GM12891 (cell line): ENCODE measurements around the gene EI24. TPM values are rescaled to one million over a fixed set of nuclear protein-coding genes. Genes with fewer than 3 reads are reported as not detected.
A peak's percentile ranks its signal among the peaks of the same experiment; 100 is the strongest.
"Not testable (repeated sequence)": the region's sequence is repeated elsewhere in the genome, so short reads cannot be mapped to it uniquely, and the experiment has no call there.

Source experiments
- DNase-seq: peaks from one replicate; pipeline ENCODE4 v3.0.0; 2011; ENCODE audit warnings: low spot score; ENCODE audit not compliant: insufficient read length
- FAIRE-seq: peaks from 2 replicates; lab custom pipeline; 2011; peaks lifted over from hg19 to GRCh38; lab: Jason Lieb, UNC
- PAX5 ChIP-seq: IDR thresholded peaks from 2 replicates; pipeline ENCODE4 v1.6.1; 2011; ENCODE audit warnings: low read length, moderate library complexity, mild to moderate bottlenecking; ENCODE audit not compliant: insufficient read depth, severe bottlenecking
- POLR2A ChIP-seq: IDR thresholded peaks from 2 replicates; pipeline ENCODE4 v1.6.1; 2011; ENCODE audit warnings: low read depth, low read length, control low read depth
- POLR2AphosphoS5 ChIP-seq: IDR thresholded peaks from 2 replicates; pipeline ENCODE4 v1.6.1; 2011; ENCODE audit warnings: low read depth, low read length, control low read depth
- POU2F2 ChIP-seq: IDR thresholded peaks from 2 replicates; pipeline ENCODE4 v1.6.1; 2011; ENCODE audit warnings: low read depth, mild to moderate bottlenecking, control low read depth, low read length, moderate library complexity
- SPI1 ChIP-seq: IDR thresholded peaks from 2 replicates; pipeline ENCODE4 v1.6.1; 2011; ENCODE audit warnings: low read depth, low read length, control low read depth
- TAF1 ChIP-seq: IDR thresholded peaks from 2 replicates; pipeline ENCODE4 v1.6.1; 2011; ENCODE audit warnings: low read depth, low read length, control low read depth
- polyA plus RNA-seq: library from polyadenylated mRNA; unstranded; fragments of >200 nt; gene quantifications from one replicate; pipeline ENCODE4 v1.2.1, GENCODE V29; 2012; ENCODE audit warnings: low read depth, missing spikeins, inconsistent platforms; ENCODE audit not compliant: missing spikeins

The EI24 gene
- polyA plus RNA-seq = 35.7 TPM

DNA sequence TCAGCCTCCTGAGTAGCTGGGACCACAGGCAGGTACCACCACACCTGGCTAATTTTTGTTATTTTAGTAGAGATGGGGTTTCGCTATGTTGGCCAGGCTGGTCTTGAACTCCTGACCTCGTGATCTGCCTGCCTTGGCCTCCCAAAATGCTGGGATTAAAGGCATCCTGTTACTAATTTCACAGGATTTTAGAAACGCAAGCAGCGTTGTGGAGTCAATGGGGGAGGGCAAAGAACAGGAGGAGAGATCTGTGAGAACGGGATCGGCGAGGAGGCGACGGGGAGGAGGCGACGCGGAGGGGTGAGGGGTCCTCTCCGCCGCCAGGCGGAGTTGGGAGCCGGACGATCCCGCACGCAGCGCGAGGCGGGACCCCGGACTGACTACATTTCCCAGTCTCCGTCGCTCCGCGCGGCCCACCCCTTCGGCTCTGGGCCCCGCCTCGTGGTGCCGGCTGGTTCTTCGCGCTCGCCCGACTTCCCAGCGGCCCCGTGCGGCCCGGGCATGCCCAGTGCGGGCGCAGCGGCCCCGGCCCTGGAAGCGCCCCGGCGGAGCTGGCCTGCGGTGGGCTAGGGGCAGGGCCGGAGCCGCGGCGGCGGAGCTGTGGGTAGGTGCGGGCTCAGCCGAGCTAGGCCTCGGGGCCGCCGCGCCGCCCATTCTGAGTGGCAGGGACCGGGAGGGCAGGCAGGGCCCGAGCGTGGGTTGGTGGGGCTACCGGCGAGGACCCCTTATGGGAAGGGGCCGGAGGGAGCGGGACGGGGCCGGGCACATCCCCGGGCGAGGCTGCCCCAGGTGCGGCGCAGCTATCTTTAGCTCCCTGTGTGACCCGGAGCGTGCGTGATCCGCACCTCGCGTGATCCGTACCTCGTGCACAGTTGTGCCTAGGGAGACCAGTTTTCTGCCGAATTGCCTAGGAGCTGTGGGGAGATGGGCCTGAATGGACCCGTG, at the start of gene EI24:
TSS of gene EI24 (plus strand) at position 508 of the 945 bp plus-strand sequence. CDS start 3,051 bp downstream, outside the sequence.
- TF ChIP-seq POLR2A = peak; percentile 43; the same call in 1 of the 2 replicates
- 0 out of 2 replicates have a peak, but pooled peaks have one; percentile 32 for TF ChIP-seq TAF1
- peak; percentile 8 for TF ChIP-seq PAX5
- TF ChIP-seq POLR2AphosphoS5 = no peak
- TF ChIP-seq POU2F2 = no peak
- DNase-seq (peak; percentile 80), FAIRE-seq (peak; percentile 96)

DNA sequence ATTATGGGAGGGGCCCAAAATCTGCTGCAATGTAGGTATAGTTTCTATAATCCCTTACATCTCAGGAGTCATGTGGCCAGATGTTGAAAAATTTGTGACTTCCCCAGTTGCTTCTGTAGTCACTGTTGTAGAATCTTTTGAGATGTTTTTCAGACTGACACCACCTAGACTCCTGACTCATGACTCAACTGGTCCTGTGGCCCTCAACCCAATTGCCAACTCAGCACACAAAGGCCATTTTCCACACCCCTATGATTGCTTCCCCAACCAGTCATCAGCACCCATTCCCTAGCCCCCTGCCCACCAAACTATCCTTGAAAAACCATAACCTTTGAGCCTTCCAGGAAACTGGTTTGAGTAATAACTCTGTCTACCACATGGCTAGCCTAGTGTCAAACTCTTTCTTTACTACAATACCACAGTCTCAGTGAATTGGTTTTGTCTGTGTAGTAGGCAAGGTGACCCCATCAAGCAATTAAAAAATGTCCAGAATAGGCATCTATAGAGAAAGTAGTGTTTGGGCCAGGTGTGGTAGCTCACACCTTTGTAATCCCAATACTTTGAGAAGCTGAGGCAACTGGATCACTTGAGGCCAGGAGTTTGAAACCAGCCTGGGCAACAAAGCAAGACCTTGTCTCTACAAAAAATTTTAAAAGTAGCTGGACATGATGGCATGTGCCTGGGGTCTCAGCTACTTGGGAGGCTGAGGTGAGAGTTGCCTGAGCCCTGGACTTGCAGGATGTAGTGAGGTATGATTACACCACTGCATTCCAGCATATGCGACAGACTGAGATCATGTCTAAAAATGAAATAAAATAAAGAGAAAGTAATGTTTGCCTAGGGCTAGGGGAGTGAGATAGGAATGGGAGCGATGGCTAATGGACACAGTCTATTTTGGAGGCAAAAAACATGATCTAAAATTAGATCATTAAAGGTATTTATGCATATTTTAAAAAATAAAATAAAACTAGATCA, 49.1 kb upstream of the EI24 start:
- TF ChIP-seq POU2F2 (no peak), PAX5 (no peak), TAF1 (no peak), POLR2A (no peak), POLR2AphosphoS5 (no peak), SPI1 (no peak)
- FAIRE-seq (no peak), DNase-seq (no peak)

DNA sequence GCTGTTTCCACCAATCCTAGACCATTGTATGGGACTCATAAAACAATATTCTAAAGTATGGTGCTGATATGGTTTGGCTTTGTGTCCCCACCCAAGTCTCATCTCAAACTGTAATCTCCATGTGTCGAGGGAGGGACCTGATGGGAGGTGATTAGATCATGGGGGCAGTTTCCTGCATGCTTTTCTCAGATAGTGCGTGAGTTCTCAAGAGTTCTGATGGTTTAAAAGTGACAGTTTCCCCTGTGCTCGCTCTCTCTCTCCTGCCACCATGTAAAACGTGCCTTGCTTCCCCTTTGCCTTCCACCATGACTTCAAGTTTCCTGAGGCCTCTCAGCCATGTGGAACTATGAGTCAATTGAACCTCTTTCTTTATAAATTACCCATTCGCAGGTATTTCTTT, 44.0 kb upstream of the EI24 start:
- no peak for TF ChIP-seq POLR2AphosphoS5
- no peak for TF ChIP-seq SPI1
- TF ChIP-seq PAX5 = no peak
- no peak for TF ChIP-seq POU2F2
- no peak for TF ChIP-seq TAF1
- TF ChIP-seq POLR2A = no peak
- DNase-seq (no peak), FAIRE-seq (no peak)

DNA sequence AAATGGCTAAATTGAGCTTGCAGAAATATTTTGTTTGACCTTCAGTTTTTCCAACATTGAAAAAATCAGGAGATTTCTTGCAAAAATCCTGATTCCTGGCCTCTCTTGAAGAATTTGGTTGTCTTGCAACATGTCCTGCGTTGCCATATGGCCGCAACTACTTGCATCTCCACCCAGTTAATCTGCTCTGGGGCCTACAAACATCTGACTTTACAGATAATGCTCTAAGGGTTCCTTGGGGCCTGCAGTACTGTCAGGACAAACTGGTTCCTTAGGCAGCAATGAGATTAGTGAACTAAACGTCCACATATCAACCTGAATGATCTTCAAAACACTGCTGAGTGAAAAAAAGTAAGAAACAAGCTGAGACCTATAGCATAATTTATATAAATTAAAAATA, 36.6 kb upstream of the EI24 start:
- FAIRE-seq = no peak
- TF ChIP-seq SPI1 = no peak

DNA sequence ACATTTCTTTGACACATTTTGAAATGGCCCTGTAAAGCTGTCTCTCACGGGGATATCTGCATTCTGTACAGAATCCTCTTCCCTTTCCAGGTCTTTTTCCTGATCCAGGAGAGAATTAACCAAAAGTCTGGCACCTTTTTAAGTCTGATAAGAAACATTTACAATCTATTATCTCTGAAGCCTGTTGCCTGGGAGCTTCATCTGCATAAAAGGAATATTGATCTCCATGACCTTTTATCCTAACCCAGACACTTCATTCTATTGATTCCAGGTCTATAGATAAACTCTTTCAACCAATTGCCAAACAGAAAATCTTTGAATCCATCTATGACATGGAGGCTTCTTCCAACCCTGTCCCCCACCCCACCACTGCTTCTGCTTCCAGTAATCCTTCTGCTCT, 33.7 kb upstream of the EI24 start:
- no peak for DNase-seq
- TF ChIP-seq POLR2AphosphoS5 (no peak), POLR2A (no peak), POU2F2 (no peak), SPI1 (no peak), TAF1 (no peak), PAX5 (no peak)
- FAIRE-seq = no peak

More for the DNA sequence above, 36.6 kb upstream of the EI24 start:
- DNase-seq = no peak

DNA sequence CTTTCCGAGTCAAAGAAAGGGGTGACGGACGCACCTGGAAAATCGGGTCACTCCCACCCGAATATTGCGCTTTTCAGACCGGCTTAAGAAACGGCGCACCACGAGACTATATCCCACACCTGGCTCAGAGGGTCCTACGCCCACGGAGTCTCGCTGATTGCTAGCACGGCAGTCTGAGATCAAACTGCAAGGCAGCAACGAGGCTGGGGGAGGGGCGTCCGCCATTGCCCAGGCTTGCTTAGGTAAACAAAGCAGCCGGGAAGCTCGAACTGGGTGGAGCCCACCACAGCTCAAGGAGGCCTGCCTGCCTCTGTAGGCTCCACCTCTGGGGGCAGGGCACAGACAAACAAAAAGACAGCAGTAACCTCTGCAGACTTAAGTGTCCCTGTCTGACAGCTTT, 32.4 kb upstream of the EI24 start:
- FAIRE-seq = not testable (repeated sequence)

DNA sequence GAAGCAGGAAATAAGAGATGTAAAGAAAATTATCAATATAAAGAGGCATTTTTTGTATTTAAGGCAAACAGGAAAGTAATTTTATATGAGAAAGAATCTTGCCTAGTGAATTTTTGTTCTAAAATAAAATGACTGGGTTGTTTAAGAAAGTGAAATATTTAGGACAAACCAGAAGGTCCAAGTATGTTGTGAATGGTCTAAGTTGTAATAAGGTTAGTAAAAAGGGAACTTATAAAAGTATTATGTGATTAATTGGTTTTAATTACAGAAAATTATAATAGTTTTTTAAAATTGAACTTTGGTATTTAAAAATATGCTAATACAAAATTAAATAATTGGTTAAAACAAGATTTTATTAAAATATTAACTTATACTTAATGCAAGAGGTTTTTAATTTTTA, 26.6 kb upstream of the EI24 start:
- FAIRE-seq (no peak), DNase-seq (no peak)
- no peak for TF ChIP-seq SPI1

More for the DNA sequence above, 32.4 kb upstream of the EI24 start:
- not testable (repeated sequence) for DNase-seq

DNA sequence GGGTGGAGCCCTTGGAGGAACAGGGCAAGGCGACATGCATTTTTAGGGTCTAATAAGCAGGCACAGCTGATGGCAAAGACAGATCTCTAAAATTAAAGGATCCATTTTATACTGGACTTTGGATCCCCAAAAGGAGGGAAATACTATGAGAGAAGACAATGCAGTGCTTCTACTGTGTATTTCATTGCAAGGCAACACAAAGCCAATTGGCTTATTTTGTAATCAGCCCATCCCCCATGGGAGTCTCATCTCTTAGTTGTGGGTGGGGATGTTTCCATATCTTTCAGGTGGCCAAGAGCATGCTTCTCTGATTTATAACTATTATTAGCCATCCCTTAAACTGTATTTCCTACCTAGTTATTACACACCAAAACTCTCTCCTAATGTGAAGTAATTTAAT, 18.5 kb upstream of the EI24 start:
- FAIRE-seq = peak; percentile 54
- DNase-seq = no peak
- TF ChIP-seq SPI1 (no peak), POLR2A (no peak), PAX5 (no peak), POLR2AphosphoS5 (no peak), POU2F2 (no peak), TAF1 (no peak)

DNA sequence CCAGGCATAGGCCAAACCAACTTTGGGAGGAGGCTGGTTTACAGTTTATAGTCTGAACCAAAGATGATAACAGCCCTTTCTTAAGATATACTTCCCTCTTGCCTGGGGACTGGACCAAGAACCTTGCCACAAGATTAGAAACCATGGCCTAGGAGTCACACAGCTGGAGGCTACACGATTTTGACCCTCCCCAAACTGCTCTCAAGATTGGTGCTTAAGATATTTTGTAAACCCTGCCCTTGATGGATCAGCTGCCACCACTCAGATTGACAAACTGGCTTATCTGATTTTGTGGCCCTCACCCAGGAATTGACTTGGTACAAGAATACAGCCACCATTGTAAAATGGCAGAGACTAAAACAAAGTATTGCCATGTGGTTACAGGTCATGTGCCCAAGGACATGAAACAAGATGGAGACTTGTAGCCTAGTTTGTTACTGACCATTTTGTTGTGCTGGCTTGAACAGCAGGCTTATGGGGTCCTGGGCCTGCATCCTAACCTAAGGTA, 17.4 kb upstream of the EI24 start:
- FAIRE-seq = no peak
- TF ChIP-seq SPI1 (no peak), PAX5 (no peak), TAF1 (no peak), POLR2A (no peak), POLR2AphosphoS5 (no peak), POU2F2 (no peak)

DNA sequence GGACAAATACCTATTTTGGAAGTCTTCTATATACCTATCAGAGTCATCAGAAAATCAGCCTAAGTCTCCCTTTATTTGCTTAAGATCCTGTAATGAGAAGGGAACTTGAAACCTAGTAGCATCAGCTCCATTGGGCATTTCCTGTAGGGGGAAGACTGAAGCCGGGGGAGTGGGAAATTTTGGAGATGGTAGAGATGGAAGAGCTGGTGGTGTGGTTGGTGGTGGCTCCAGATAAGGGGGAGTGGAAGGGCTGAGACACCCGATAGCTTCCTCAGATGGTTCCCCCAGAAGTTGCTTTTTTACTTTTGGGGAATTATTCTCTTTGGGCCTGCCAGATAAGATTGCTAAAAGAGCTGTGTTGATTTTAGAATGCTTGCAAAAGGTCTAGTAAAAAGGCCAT, 16.4 kb upstream of the EI24 start:
- DNase-seq (no peak), FAIRE-seq (no peak)
- no peak for TF ChIP-seq POLR2A
- no peak for TF ChIP-seq PAX5
- TF ChIP-seq TAF1 = no peak
- no peak for TF ChIP-seq POU2F2
- TF ChIP-seq SPI1 = no peak
- TF ChIP-seq POLR2AphosphoS5 = no peak

More for the DNA sequence above, 17.4 kb upstream of the EI24 start:
- no peak for DNase-seq
